Stimulated activated CD4-positive, alpha-beta T cell treated with anti-CD3 and anti-CD28 coated beads, Interleukin-12 subunit alpha, Interleukin-12 subunit beta, amount 100 ng/mL, for 4 hours (primary cell): ENCODE measurements around the gene KCNMA1.
"Not testable (repeated sequence)": the region's sequence is repeated elsewhere in the genome, so short reads cannot be mapped to it uniquely, and the experiment has no call there.

Source experiments
- DNase-seq: peaks from one replicate; pipeline ENCODE4 v3.0.0-alpha.2; 2020

The KCNMA1 gene

GRCh38 chr10:77357185-77357584, 280.4 kb downstream of the KCNMA1 start:
- no peak for DNase-seq

DNA sequence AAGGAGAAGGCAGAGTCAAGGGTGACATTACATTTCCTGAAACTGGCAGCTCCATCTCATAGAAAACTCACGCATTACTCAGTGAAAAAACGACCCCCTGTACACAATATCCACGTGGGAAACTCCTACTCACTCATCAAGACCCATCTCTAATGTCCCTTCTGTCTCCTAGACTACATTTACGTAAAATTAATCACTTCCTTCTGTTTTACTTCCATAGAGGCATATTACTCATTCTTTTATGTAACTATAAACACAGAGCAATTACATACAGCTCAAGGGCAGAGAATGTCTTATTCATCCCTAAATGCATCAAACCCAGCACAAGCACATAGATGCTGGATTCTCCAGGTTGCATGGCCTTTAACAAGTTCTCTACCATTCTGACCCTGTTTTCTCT, 281.8 kb downstream of the KCNMA1 start:
- DNase-seq, result no peak

DNA sequence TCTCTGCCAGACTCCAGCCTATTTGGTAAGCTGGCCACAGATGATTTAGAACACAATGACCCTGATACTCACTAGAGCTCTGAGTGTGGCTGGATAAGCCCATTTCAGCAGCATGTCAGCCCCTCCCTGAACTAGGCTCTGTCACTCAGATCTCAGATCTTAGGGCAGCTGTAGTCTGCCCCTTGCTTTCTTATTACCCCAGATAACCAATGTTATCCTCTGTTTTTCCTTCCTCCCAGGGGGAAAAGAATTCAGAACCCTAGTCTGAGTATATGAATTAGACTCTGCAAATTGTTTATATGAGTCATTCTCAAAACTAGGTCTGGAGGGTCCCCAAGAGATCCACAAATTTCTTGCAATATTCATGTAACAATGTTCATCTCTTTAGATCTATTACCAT, 286.2 kb downstream of the KCNMA1 start:
- DNase-seq, result no peak

GRCh38 chr10:77350711-77351119, 286.9 kb downstream of the KCNMA1 start:
- no peak for DNase-seq

GRCh38 chr10:77350134-77350533, 287.5 kb downstream of the KCNMA1 start:
- DNase-seq, result no peak

GRCh38 chr10:77349226-77349625, 288.4 kb downstream of the KCNMA1 start:
- DNase-seq, result no peak

- DNase-seq, result no peak
Measured at GRCh38 chr10:77348751-77349150, 288.9 kb downstream of the KCNMA1 start.

- no peak for DNase-seq
Measured at GRCh38 chr10:77348082-77348481, 289.5 kb downstream of the KCNMA1 start.

DNA sequence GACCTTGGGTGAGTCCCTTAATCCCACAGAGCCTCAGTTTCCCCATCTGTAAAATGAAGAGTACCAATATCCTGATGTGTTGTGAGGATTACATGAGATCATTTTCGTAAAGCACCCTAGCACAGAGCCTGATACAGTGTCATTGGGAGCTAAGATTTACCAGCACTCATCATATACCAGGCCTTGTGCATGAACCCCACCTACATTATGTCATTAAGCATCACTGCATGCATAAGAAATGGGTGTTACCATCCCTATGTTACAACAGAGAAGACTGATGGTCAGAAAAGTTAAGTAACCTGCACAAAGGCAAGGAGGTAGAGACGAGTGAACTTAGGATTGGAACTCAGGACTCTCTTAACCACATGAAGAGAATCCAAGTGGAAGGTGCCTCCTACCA, 290.6 kb downstream of the KCNMA1 start:
- DNase-seq, result no peak

- DNase-seq, result no peak
Measured at GRCh38 chr10:77341055-77341454, 296.6 kb downstream of the KCNMA1 start.

GRCh38 chr10:77339872-77340271, 297.7 kb downstream of the KCNMA1 start:
- not testable (repeated sequence) for DNase-seq

GRCh38 chr10:77339166-77339565, 298.4 kb downstream of the KCNMA1 start:
- no peak for DNase-seq

- no peak for DNase-seq
Measured at GRCh38 chr10:77338143-77338542, 299.5 kb downstream of the KCNMA1 start.

GRCh38 chr10:77334501-77334900, 303.1 kb downstream of the KCNMA1 start:
- DNase-seq, result no peak

DNA sequence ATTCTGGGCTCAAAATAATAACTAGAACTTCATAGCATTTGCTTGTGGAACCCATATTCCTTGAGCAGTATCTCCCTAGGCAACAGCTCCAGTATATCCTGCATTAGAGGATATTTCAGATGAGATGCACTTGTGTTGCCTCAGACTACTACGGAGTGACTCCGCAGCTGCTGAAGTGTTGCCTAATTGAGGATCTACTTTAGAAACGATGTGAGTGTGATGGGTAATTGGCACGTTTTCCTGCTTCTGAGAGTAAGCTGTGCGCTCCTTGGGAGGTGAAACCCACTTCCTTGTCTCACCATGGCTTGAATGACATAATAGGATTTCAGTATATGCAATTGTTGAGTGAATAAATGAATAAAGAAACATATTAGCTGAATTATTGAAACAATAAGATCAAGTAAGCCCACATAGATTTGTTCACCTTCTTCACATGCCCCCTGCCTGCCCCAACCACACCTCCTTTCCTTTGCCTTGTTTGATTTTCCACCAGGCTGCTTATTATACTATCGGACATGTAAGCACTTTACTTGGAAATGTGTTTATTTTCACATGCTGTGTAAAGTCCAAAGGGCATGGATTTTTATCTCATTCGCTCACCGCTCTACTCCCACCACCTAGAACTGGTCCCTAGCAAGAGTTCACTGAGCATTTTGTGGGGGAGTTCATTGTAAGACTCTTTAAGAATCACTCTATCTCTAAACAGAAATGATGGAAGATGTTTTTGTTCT, 303.8 kb downstream of the KCNMA1 start:
- DNase-seq, result no peak

- no peak for DNase-seq
Measured at GRCh38 chr10:77332256-77332655, 305.4 kb downstream of the KCNMA1 start.

DNA sequence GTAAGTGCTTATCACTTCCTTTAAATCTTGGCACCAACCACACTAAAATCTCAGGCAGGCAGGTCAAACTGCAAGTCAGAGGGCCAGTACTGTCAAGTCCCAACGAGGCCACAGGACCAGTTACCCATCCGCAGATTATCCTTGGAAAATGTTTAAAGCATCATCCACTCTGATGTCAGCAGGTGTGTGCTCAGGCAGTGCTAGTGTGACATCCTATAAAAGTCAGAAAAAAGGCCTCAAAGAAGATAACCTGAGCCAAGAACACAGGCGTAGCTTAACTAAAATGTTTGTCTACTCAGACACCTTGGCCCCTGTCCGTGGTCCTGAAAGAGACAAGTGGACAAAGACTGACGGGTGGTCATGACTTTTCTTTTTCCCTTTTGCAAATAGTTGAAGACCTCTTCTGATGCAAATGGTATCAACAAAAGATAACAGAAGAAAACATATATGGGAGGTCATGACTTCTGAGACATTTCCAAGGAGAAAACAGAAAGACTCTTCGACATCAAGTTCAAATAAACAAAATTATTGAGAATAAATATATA, 309.3 kb downstream of the KCNMA1 start:
- DNase-seq, result no peak

DNA sequence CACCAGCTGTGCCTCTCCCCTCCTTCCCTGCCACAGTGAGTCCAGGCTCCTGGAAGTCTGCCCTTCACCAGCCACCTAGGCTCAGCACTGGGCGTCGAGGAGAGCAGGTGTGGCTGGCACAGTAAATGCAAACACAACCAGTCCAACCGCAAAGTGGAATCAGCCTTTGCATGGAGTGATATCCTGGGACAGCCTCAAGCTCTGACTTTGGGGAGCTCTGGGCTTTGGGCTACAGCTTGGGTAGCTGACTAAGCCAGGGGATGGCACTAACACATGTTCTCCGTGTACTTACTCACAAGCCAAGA, 312.4 kb downstream of the KCNMA1 start:
- DNase-seq, result no peak

DNA sequence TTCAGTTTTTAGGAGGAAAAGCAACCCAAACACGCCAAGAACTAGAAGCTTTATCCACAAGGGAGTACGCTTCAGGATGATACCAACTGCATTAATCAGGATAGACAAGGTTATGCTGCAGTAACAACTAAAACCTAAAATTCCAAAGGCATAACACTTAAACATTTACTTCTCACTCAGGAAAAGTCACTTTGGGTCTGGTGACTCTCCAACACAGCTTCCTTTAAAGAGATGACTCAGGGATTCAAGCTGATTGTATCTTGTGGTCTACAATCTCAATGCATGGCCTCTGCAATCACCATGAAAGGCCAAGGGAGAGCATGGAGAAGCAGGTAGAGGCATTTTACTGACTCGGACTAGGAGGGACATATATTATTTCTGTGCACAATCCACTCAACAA, 315.8 kb downstream of the KCNMA1 start:
- DNase-seq, result no peak

- DNase-seq, result no peak
Measured at GRCh38 chr10:77320971-77321471, 316.6 kb downstream of the KCNMA1 start.

GRCh38 chr10:77319557-77319956, 318.1 kb downstream of the KCNMA1 start:
- DNase-seq, result no peak

DNA sequence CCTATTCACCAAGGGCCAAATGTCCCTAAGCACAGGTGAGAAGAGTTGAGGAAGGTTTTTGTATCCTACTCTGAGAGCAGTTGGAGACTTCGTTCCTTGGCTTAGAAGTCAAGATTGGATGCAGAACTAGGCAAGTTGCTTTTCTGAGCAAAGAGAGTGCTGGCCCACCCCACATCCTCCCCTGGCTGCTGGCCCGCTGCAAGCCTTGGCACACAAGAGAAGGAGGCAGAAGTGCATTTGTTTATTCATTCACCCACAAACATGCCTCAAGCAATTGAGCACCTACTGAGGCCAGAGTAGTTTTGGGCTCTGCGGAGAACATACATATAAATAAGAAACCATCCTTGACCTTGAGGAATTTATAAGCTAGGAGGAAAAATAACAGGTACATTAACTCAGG, 318.9 kb downstream of the KCNMA1 start:
- DNase-seq, result no peak

- DNase-seq, result no peak
Measured at GRCh38 chr10:77317221-77317620, 320.4 kb downstream of the KCNMA1 start.

- DNase-seq, result no peak
Measured at GRCh38 chr10:77315496-77316129, 322.0 kb downstream of the KCNMA1 start.
